ENCODE data around the gene STK4.

Gene STK4

DNA sequence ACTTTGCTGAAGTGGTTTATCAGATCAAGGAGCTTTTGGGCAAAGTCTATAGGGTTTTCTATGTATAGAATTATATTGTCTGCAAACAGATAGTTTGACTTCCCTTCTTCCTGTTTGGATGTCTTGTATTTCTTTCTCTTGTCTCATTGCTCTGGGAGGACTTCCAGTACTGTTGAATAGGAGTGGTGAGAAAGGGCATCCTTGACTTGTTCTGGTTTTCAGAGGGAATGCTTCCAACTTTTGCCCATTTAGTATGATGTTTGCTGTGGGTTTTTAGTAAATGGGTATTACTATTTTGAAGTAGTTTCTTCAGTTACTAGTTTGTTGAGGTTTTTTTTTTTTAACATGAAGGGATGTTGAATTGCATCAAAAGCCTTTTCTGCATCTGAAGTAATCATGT, 98.5 kb downstream of the STK4 start:
- TF ChIP-seq, protein P1, sequence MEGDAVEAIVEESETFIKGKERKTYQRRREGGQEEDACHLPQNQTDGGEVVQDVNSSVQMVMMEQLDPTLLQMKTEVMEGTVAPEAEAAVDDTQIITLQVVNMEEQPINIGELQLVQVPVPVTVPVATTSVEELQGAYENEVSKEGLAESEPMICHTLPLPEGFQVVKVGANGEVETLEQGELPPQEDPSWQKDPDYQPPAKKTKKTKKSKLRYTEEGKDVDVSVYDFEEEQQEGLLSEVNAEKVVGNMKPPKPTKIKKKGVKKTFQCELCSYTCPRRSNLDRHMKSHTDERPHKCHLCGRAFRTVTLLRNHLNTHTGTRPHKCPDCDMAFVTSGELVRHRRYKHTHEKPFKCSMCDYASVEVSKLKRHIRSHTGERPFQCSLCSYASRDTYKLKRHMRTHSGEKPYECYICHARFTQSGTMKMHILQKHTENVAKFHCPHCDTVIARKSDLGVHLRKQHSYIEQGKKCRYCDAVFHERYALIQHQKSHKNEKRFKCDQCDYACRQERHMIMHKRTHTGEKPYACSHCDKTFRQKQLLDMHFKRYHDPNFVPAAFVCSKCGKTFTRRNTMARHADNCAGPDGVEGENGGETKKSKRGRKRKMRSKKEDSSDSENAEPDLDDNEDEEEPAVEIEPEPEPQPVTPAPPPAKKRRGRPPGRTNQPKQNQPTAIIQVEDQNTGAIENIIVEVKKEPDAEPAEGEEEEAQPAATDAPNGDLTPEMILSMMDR (IDR thresholded peaks at IDR 0.05; ENCODE audit: control extremely low read depth, extremely low read depth, low read depth, missing control alignments), result no peak
- CTCF ChIA-PET, result interaction anchor here (1.0 to 2.5 kb wide), 3 partner anchors 10 to 31 kb away, joined by 3 to 18 read pairs (median 4); no protein-coding TSS in a partner anchor
- DNase-seq (ENCODE audit: extremely low spot score), result no peak
- POLR2A ChIA-PET, result no interaction called here

GRCh38 chr20:45066372-45066771, 100.1 kb downstream of the STK4 start:
- no peak for DNase-seq (ENCODE audit: extremely low spot score)
- ChIA-PET POLR2A (no interaction called here), CTCF (interaction anchor here (1.3 to 2.5 kb wide), 3 partner anchors 29 to 39 kb away, joined by 3 to 18 read pairs (median 13); no protein-coding TSS in a partner anchor)
- TF ChIP-seq, protein P1 (IDR thresholded peaks at IDR 0.05; ENCODE audit: control extremely low read depth, extremely low read depth, low read depth, missing control alignments), result no peak

DNA sequence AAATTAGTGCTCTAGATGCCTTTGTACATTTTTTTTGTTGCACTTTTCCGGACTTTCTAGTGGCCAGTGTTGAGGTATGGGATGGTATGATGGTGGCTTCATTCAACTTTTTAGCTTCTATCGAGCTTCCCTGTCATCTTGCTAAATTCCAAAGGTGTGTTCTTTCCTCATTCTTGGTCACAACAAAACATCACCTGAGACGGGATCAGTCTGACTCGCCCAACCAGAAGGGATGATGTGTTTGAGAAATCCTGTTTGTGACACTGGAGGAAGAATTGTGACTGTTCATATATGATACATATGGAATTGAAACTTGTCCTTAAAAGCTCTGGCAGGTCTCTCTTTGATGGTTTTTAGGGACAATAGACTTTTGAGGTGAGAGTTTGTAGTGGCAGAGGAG, 100.8 kb downstream of the STK4 start:
- DNase-seq (ENCODE audit: extremely low spot score), result no peak
- TF ChIP-seq, protein P1 (IDR thresholded peaks at IDR 0.05; ENCODE audit: control extremely low read depth, extremely low read depth, low read depth, missing control alignments), result no peak
- CTCF ChIA-PET, result interaction anchor here (1.0 to 2.4 kb wide), 4 partner anchors 9 to 29 kb away, joined by 4 to 13 read pairs (median 4); no protein-coding TSS in a partner anchor
- POLR2A ChIA-PET, result no interaction called here

DNA sequence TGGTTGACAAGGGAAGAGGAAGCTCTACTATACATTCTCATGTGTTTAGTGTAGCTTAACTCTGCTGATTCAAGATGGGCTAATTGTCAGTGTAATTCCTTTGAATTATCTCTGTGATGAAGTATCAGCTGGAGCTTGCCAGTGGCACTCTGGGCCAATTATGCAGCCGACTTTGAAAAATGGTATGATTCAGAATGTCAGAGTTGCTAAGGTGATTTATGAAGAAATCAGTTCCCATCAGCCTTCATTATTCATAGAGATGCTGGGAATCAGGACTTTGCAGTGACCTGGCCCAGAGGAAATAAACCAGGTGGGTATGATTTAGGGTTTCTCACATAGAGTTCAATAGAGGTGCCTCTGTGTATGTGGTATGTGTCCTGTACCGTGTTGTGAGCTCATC, 101.2 kb downstream of the STK4 start:
- TF ChIP-seq, protein P1 (IDR thresholded peaks at IDR 0.05; ENCODE audit: control extremely low read depth, extremely low read depth, low read depth, missing control alignments), result no peak
- no peak for DNase-seq (ENCODE audit: extremely low spot score)
- CTCF ChIA-PET, result interaction anchor here (1.0 to 2.4 kb wide), 4 partner anchors 10 to 29 kb away, joined by 4 to 13 read pairs (median 4); no protein-coding TSS in a partner anchor
- POLR2A ChIA-PET, result no interaction called here

DNA sequence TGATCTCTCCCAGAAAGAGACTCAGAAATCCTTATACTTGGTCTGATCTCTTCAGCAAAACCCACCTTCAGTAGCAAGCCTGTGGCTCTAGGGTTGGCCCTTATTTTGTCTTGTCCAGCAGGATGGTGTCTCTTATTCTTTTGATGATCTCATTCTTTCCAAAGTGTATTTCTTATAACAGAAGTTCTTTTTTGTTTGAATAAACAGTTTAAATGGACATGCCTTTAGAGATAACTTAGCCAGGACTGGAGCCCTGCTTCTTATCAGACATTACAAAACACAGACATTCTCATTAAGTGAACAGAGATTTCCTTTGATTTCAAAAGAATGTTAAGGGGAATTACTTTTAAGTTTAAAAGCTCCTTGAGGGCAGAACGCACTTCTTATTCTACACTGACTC, 102.9 kb downstream of the STK4 start:
- CTCF ChIA-PET, result no interaction called here
- POLR2A ChIA-PET, result no interaction called here
- TF ChIP-seq, protein P1 (IDR thresholded peaks at IDR 0.05; ENCODE audit: control extremely low read depth, extremely low read depth, low read depth, missing control alignments), result no peak
- DNase-seq (ENCODE audit: extremely low spot score), result no peak

DNA sequence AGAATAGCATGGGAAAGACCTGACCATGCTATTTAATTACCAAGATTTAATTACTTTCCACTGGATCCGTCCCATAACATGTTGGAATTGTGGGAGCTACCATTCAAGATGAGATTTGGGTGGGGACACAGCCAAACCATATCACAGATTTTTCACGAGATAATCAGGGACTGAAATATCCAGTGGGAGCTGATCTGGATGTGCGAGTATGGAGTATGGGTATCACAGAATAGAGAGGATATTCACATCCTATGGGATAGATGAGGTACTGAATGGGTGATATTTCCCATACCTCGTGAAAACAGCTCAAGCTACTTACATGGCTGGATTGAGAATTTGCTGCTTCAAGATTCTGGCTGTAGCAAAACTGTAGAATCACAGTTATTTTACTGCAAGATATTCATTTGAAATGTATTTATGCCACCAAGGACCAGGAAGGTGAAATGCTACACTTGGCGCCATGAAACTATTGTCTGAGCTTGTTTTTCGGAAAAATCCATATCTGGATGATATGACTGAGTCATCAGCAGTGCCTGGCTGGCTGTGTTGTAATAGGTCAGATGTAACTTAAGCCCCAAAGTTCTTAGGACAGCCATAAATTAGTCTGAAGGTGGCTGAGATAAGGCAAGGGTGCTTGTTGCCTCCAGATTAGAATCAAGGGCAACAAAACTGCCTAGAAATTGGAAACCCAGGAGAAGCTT, 104.8 kb downstream of the STK4 start:
- TF ChIP-seq, protein P1 (IDR thresholded peaks at IDR 0.05; ENCODE audit: control extremely low read depth, extremely low read depth, low read depth, missing control alignments), result no peak
- POLR2A ChIA-PET, result interaction anchor here (0.5 to 0.7 kb wide), 2 partner anchors 13 to 26 kb away, joined by 3 to 5 read pairs; no protein-coding TSS in a partner anchor
- no peak for DNase-seq (ENCODE audit: extremely low spot score)
- CTCF ChIA-PET, result interaction anchor here (0.9 to 4.7 kb wide), 8 partner anchors 10 to 42 kb away, joined by 3 to 33 read pairs (median 8); no protein-coding TSS in a partner anchor

Measured in GM10248 (cell line).